GM19043 (cell line): Measurements from ENCODE around the gene RPGRIP1L.

Experiments used
- ATAC-seq: cut with Tn5 transposase; IDR thresholded peaks from one replicate; pipeline ENCODE4 v1.9.1; 2021; ENCODE audit warnings: low read depth; ENCODE audit not compliant: unreplicated experiment

The RPGRIP1L gene

DNA sequence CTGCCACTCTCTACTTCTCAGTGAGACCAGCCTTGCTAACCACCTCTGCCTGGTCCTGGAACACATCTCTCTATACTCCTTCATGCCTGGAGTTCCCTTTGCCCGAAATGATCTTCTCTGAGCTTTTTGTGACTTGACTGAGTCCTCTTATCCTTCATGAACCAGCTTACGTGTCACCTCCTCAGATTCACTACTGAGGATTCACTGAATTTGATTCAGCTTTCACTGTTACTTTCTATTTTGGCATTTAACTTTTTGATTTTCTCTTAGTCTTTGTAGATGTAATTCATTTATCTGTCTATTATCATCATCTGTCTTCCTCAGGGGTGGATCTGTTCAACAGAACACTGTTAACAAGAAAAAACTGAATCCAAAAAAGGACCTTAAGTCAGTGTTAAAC is 95.6 kb downstream of the RPGRIP1L start:
- no peak for ATAC-seq

DNA sequence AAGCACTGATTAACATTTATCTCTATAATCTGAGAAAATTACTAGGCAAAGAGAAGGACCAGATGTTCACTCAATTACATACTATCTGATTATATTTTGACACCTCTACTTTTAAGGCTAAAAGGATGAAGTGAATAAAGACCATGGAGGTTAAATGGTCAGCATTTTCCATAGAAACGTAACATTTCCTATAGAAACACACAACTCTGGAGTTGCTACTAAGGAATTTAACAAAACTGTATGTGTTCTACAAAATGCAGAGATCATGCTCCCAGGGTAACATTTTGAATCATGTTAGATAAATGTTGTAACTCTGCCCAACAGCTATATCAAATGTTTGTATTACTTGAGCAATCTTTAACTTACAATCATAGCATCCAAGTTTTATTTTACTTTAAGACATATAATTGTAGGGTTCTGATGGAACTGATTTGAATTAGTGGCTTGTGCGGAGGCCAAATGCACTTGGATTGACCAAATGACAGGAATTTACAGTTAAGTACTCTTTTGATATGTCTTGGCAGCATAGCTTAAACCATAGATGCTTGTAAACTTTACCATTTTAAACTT is 97.7 kb downstream of the RPGRIP1L start:
- ATAC-seq: no peak

DNA sequence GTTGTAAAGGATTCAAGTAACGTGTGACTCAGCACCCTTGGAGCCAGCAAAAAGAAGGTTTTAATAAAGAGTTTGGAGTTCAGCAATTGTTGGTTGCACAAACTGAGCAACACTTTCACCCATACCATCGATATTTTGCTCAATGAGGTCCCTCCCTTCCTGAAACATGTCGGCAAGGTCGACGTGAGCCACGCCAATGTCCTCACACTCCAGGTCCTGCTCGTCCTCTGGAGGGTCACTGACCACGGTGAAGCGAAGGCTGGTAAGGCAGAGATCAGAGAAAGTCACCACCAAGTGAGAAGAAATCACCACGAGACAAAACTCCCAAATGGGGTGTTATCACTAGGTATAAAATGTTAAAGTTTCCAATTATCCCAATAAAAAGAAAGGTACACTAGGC is 98.3 kb downstream of the RPGRIP1L start:
- ATAC-seq: no peak

DNA sequence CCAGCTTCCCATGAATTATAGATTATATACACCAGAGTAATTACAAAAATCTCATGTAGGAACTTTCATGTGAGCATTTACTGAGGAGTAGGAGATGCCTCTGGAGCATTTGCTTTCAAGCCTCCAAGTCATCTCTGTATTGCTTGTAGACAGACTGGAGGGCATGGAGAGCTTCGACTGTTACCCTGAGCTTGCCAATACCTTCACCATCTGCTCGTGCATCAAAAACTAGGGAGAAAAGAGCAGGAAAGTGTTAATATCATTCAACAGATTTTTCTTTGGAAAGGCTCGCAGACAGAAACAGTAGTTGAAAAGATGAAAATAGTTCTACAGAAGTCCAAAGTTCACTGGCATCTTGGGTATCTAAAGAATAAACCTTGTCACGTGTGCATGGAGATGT is 101.7 kb downstream of the RPGRIP1L start:
- no peak for ATAC-seq

DNA sequence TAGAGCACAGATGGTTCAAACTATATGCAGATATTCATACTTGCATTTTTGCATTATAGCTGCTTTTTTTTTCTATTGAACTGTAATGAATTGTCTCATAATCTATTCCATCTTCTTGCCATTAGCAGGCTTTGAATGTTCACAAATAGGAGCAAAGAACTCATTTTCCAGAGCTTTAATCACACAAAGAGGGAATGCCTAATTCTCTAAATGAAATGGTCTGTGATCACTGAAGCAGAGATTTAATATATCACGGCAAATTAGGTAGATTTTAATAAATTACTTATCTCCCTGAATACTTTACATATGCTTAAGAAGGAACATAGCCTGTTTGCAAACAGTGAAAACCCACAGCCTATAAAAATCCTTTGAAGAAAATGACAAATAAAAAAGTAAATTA is 103.0 kb downstream of the RPGRIP1L start:
- ATAC-seq: no peak

DNA sequence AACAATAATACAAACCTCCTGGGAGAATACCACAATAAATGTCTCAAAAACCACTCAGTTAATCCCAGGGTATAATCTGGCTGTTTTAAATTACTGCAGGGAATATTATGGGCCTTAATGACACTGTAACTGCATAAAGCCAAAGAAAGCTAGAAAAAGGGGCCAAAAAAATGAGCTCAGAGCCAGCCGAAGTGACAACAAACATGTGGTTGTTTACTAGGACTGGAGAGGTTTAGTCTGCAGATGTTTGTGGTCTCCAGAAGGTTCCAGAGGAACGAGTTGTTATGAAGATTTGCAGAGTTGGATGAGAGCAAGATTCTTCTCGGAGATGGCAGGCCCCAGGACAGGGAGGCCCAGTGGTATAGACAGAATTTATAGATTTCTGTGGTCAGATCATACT is 103.5 kb downstream of the RPGRIP1L start:
- ATAC-seq: no peak

DNA sequence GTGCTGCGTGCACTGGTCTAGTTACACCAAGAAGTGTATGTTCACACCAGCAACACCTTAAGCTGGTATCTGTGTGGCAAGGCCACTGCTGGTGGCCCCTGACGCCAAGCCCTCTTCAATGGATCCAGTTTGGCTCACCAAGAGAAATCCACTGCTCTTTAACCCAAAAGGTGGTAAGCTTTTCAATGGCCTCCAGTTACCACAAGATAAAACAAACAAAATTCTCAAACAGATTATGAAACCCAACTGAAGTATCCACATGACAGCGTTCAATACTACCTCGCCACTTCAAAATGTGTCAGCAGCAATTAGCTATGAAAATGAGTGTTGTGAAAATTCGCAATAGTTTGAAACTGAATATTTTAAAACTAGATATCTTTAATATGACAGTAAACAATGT is 104.1 kb downstream of the RPGRIP1L start:
- ATAC-seq: no peak

DNA sequence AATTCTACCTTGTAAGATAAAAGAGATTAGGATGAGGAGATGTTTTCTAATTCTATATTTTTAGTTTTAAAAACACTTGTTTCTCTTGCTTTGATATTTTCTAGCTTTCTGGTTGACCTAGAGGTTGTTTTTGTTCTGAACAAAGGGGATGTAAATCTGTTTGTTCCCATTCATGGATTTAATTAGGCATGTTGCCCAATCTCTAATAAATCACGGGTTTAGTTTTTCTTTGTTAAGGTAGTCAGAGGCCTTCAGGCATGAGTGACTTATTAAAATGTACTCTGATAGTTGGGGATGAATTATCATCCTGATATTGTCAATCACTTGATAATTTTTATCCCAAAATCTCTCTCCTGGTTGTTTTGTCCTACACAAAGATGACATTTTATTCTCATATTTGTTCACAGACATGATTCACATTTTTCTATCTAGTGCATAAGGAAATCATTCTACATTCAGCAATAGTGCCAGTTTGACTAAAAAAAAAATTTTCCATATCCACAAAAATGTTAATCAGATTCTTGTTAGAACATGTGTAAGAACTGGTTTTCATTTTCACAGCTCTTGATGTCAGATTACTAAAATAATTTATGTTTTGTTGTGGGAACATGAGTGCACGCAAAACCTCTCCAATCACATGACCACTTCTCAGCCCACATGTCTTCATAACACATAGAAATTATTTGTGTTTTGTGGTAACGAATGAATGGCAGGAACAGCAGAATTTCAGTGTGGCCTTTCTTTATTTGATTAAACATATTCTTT is 105.0 kb downstream of the RPGRIP1L start:
- no peak for ATAC-seq

DNA sequence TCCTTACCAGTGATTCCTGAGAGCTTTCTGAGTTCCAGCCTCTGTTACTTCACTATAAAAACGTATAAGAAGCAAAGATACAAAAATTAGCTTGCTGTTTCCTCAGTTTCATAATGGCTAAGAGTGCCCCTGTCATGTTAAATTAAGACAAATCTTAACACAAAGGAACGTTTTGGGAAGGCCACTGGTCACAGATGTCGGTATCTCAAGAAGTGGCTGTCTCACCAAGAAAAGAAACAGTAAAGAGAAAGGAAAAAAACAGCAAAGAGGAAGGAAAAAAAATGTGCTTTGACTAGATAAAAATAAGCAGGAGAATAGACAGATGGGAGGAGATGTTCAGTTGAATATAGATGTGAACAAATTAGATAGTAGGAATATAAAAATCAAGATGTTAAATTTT is 105.9 kb downstream of the RPGRIP1L start:
- ATAC-seq: no peak

DNA sequence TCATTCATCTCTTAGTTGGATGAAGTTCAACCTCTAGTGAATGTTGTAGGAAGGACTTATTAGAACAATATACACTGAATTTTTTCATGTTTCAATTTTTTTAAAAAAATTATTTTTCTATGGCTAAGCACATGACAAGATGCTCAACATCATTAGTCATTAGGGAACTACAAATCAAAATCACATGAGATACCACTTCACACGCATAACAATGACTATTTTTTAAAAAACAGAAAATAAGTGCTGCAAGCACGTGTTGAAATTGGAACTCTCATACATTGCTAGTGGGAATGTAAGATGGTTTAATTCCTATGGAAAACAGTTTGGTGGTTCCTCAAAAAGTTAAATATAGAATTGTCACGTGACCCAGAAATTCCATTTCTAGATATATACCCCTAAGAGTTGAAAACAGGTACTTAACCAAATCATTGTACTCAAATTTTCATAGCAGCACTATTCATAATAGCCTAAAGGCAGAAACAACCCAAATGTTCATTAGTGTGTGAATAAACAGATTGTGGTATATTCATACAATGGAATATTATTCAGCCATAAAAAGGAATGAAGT is 115.5 kb downstream of the RPGRIP1L start:
- no peak for ATAC-seq

DNA sequence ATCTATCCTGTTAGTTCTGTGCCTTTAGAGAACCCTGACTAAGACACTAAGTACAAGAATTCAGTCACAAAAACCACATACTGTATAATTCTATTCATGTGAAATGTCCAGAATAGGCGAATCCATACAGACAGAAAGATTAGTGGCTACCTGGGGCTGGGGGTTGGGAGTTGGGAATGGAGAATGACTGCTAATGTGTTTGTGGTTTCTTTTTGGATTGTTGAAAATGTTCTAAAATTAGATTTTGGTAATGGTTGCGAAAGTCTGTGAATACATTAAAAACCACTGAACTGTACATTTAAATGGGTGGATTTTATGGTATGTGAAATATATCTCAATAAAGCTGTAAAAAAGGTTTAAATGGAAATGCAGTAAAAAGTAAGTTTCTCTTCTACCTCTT is 120.3 kb downstream of the RPGRIP1L start:
- ATAC-seq: no peak

DNA sequence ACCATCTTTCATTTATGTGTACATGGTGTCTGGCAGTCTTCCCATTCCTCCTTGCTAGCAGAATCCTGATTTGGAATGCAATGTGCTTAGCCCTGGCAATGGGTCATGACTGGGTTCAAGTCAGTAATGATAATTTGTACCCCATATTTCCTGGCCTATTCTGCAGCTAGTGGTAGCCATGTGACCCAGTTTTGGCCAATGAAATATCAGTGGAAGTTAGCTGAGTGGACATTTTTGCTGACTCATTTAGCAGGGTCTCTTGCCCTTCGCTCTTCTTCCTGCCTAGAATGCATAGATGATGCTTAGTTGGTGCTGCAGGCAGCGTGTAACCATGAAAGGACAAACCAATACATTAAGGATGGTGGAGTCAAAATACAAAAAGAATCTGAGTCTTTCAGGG is 121.9 kb downstream of the RPGRIP1L start:
- ATAC-seq: no peak

DNA sequence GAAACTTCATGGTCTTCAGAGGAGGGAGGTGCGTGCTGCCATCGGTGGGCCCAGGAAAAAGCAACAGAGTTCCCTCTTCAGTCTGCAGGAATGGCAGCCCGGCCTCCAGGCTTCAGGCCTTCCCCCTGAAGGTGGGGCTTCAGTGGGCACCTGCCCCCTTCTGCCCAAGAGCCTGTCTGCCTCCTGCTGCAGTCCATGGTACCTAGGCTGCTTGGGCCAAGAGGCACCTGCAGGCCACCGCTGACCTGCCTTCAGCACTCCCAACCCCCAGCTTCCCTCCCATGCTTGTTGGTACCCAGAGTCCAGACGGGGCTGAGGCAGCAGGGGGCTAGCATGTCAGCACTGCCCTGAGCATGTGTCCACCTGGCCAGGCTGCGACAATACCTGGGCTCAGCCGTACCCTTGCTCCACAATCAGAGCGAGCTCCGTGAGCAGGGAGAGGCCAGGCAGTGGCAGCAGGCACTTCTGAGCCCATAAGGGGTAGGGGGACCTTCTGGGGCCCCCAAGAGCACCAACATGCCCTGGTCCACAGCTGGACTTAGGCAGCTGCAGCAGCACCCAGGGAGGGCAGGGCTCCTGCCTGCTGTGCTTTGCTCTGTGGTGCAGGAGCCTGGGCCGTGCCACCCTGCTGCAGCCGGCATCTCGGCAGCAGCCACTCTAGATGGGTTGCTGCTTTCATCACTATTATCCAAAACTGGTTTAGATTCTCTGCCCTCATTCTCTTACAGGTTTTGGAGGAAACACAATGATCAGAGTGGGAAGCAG is 123.4 kb downstream of the RPGRIP1L start:
- no peak for ATAC-seq

DNA sequence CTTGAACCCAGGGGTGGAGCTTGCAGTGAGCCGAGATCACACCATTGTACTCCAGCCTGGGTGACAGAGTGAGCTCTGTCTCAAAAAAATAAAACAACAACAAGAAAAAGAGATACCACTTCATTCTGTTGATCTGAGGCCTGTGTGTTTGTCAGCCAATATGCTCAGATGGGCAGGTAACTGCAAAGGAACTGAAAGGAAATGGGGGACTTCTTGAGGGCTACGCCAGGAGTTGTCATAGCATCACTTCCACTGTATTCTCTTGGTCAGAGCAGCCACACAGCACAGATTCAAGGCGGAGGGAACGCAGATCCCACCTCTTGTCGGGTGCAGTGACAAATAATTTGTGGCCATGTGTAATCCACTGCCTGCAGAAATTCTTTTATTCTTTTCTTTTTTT is 126.8 kb downstream of the RPGRIP1L start:
- no peak for ATAC-seq

DNA sequence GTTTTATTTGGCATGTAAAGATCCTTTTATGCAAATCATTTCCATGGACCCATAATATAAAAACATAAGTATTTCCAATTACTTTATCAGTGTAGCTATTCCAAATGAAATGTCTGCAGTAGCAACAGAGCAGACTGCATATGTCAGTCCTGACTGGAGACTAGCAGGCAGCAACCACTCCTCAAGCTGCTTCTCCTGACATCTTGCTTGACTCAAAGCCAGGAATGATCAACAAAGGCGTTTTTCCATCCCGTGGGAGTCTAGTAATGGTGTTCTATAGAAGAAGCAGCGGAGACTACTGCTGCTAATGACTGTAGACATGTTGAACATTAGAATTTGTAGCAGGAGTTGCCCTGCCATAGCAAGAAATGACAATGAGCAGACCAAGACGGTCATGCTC is 127.4 kb downstream of the RPGRIP1L start:
- no peak for ATAC-seq

DNA sequence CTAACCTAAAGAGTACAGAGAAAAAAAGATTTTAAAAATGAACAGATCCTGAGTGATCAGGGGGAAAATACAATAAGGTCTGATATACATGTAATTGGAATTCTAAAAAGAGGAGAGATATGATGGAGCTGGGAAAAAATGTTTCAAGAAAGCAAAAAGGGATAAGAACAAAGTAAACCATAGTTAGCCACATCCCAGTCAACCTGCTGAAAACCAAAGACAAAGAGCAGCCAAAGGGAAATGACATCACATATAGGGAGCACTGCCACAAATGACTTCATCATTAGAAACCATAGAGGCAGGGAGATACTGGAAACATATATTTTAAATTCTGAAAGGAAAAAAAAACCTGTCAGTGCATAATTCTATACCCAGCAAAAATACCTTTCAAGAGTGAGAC is 131.9 kb downstream of the RPGRIP1L start:
- no peak for ATAC-seq

DNA sequence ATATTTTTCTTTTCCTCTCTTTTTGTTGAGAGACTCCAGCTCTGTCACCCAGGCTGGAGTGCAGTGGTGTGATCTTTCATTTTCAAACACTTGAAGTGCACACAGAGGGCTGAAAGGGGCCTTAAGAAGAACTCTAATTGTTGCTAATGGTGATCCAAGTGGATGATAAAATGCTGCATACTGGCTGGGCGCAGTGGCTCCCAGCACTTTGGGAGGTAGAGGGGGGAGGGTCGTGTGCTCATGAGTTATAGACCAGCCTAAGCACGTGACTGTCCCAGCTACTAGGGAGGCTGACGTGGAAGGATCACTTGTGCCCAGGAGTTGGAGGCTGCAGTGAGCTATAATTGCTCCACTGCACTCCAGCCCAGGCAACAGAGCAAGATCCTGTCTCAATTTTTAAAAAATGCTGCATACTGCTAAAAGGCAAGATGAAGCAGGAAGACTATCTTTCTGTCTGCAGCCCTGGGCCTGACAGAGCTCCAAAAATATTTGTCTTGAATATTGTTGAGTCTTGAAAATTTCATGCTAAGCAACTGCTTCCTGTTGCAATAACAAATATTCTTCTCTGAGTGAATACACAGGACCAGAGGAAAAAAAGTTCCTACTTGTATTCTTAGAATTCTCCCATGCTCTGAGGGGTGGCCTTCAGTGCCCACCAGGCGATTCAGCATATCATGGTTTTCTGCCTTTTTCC is 137.0 kb downstream of the RPGRIP1L start:
- ATAC-seq: no peak

DNA sequence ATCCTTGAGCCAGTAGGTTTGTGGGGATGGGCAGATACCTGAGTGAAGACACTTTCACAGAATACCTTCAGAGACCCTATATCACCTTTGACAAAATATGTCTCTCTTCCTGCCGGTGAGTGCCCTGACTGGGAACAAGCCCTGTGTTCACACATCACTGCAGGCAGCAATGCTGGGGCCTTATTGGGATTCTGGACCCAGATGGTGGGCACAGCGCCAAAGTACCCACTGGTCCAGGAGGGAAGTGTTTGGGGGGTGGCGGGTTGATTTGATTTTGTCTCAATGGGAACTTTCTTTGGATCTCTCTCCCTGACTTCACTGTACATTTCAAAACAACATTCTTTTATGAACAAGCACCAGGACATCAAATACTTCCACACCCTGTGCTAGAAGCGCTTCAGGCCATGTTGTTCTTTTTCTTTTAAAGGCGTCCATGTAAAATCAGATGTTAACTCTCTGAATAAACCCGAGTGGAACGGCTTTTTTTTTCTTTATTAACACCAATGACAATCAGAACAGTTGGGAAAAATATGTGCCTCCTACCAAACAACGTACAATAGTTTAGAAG is 138.3 kb downstream of the RPGRIP1L start:
- no peak for ATAC-seq

DNA sequence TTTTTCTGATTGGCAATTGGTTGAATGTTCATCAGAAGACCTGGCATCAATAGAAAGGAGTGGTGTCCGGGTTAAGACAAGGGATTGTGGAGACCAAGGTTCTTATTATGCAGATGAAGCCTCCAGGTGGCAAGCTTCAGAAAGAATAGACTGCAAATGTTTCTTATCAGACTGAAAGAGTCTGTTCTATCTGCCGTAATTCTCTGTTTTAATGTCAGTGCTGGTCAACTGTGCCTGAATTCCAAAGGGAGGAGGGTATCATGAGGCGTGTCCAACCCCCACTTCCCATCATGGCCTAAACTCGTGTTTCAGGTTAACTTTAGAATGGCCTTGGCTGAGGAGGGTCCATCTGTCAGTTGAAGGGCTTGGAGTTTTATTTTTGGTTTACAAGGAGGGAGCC is 140.2 kb downstream of the RPGRIP1L start:
- ATAC-seq: no peak

DNA sequence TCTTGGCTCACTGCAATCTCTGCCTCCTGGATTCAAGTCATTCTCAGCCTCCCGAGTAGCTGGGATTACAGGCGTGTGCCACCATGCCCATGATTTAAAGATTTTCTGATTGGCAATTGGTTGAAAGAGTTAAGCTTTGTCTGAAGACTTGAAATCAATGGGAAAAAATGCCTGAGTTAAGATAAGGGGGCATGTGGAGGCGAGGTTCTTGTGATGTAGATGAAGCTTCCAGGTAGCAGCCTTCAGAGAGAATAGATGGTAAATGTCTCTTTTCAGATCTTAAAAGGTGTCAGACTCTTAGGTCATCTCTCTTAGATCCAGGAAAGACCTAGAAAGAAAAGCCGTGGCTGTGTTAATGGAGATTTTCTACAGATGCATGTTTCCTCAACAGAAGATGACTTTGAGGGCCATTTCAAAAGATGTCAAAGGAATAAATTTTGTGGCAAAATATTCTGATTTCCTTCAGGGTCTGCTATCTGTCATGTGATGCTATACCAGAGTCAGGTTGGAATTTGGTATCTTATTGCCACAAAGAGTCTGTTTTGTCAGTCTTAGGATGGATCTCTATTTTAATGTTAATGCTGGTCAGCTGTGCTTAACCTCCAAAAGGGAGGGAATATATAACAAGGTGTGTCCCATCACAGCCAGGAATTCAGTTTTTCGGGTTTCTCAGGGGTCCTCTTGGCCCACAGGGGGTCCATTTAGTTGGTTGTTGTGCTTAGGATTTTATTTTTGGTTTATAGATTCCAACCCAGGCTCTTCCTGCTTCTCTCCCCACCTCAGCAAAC is 142.4 kb downstream of the RPGRIP1L start:
- no peak for ATAC-seq
